ENCODE data around the gene TMEM45B.
"Not testable (repeated sequence)": the region's sequence is repeated elsewhere in the genome, so short reads cannot be mapped to it uniquely, and the experiment has no call there.

TMEM45B gene

GRCh38 chr11:129815596-129816461 is at the start of gene TMEM45B:
Gene TMEM45B (plus strand): TSS chr11:129815848. CDS start chr11:129852483, 36,635 bp downstream.
- DNase-seq (ENCODE audit: low read depth, low spot score): no peak

GRCh38 chr11:129766898-129767604 is 48.6 kb upstream of the TMEM45B start:
- no peak for DNase-seq (ENCODE audit: low read depth, low spot score)

GRCh38 chr11:129767827-129768226 is 47.8 kb upstream of the TMEM45B start:
- DNase-seq (ENCODE audit: low read depth, low spot score): no peak

- no peak for DNase-seq (ENCODE audit: low read depth, low spot score)
Observed at GRCh38 chr11:129768356-129768755, 47.3 kb upstream of the TMEM45B start.

- no peak for DNase-seq (ENCODE audit: low read depth, low spot score)
Observed at GRCh38 chr11:129769059-129769458, 46.6 kb upstream of the TMEM45B start.

- no peak for DNase-seq (ENCODE audit: low read depth, low spot score)
Observed at GRCh38 chr11:129770993-129771392, 44.7 kb upstream of the TMEM45B start.

- not testable (repeated sequence) for DNase-seq (ENCODE audit: low read depth, low spot score)
Observed at GRCh38 chr11:129771456-129771855, 44.2 kb upstream of the TMEM45B start.

GRCh38 chr11:129778877-129779276 is 36.8 kb upstream of the TMEM45B start:
- DNase-seq (ENCODE audit: low read depth, low spot score): no peak

- no peak for DNase-seq (ENCODE audit: low read depth, low spot score)
Observed at GRCh38 chr11:129779342-129779741, 36.3 kb upstream of the TMEM45B start.

- no peak for DNase-seq (ENCODE audit: low read depth, low spot score)
Observed at GRCh38 chr11:129785383-129786111, 30.1 kb upstream of the TMEM45B start.

- DNase-seq (ENCODE audit: low read depth, low spot score): not testable (repeated sequence)
Observed at GRCh38 chr11:129786112-129786416, 29.6 kb upstream of the TMEM45B start.

GRCh38 chr11:129787532-129788155 is 28.0 kb upstream of the TMEM45B start:
- DNase-seq (ENCODE audit: low read depth, low spot score): no peak

GRCh38 chr11:129788278-129788677 is 27.4 kb upstream of the TMEM45B start:
- DNase-seq (ENCODE audit: low read depth, low spot score): no peak

- no peak for DNase-seq (ENCODE audit: low read depth, low spot score)
Observed at GRCh38 chr11:129790106-129790505, 25.5 kb upstream of the TMEM45B start.

GRCh38 chr11:129791515-129791914 is 24.1 kb upstream of the TMEM45B start:
- DNase-seq (ENCODE audit: low read depth, low spot score): no peak

- DNase-seq (ENCODE audit: low read depth, low spot score): no peak
Observed at GRCh38 chr11:129792663-129793062, 23.0 kb upstream of the TMEM45B start.

- DNase-seq (ENCODE audit: low read depth, low spot score): no peak
Observed at GRCh38 chr11:129795089-129795488, 20.6 kb upstream of the TMEM45B start.

GRCh38 chr11:129798212-129798611 is 17.4 kb upstream of the TMEM45B start:
- no peak for DNase-seq (ENCODE audit: low read depth, low spot score)

- DNase-seq (ENCODE audit: low read depth, low spot score): not testable (repeated sequence)
Observed at GRCh38 chr11:129800162-129800561, 15.5 kb upstream of the TMEM45B start.

GRCh38 chr11:129800655-129801054 is 15.0 kb upstream of the TMEM45B start:
- DNase-seq (ENCODE audit: low read depth, low spot score): no peak

GRCh38 chr11:129803533-129803932 is 12.1 kb upstream of the TMEM45B start:
- DNase-seq (ENCODE audit: low read depth, low spot score): no peak

- DNase-seq (ENCODE audit: low read depth, low spot score): no peak
Observed at GRCh38 chr11:129804012-129804411, 11.6 kb upstream of the TMEM45B start.
